ENCODE results near the gene LDLRAD3. TPM values are rescaled to one million over a fixed set of nuclear protein-coding genes. Genes with fewer than 3 reads are reported as not detected.

The LDLRAD3 gene
- total and polyA plus RNA-seq, 4 donors, result 2.2 to 14.3 (median 9.9) TPM

GRCh38 chr11:36093548-36093947 lies 149.7 kb downstream of the LDLRAD3 start:
- H3K36me3 ChIP-seq (ENCODE audit: control insufficient read depth in 4 of 4, insufficient read depth in 4 of 4, low read length in 4 of 4), result peaks cover 0 to 11% (median 2%) of the 10 kb centered on the region in 4 donors
- 93 to 99% methylated on average over 4 of the region's 4 CpGs for WGBS, 2 donors
- no peak overlapping the region for H3K4me3 ChIP-seq
- peaks cover 0 to 5% (median 2%) of the 10 kb centered on the region in 4 donors for H3K9me3 ChIP-seq (ENCODE audit: control insufficient read depth in 4 of 4, insufficient read depth in 3 of 4, low read length in 3 of 4)
- no peak overlapping the region for H3K27ac ChIP-seq (ENCODE audit: low read depth in 1 of 2, low read length in 1 of 2)
- no peak overlapping the region for H3K9ac ChIP-seq (ENCODE audit: insufficient read depth in 1 of 2, low read length in 2 of 2)
- H3K27me3 ChIP-seq (ENCODE audit: control insufficient read depth in 3 of 3, insufficient read depth in 3 of 3, low read length in 2 of 3), result no peaks in the 10 kb centered on the region
- ATAC-seq (ENCODE audit: insufficient read depth, low FRiP score), result no peak
- no peak for DNase-seq
- peaks cover 0 to 23% (median 4%) of the 10 kb centered on the region in 5 donors for H3K4me1 ChIP-seq (ENCODE audit: control insufficient read depth in 5 of 5, insufficient read depth in 5 of 5, low read length in 5 of 5)
- TF ChIP-seq CTCF (IDR thresholded peaks at IDR 0.05; ENCODE audit: control extremely low read depth, extremely low read depth), result no peak

DNA sequence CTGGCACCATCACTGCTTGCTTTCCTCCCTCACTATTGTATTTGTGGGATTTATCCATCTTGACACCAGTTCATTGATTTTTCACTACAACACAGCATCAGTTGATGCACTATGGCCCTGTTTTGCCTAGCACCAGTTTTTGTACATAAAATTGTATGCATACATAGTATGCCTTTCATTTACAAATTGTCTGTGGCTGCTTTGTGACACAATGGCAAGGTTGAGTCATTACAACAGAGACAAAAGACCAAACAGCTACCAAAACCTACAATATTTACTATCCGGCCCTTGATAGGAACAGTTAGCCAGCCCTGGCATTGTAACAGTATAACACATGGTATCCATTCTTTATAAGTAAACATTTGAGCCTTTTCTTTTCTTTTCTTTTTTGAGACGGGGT lies 150.3 kb downstream of the LDLRAD3 start:
- ATAC-seq (ENCODE audit: insufficient read depth, low FRiP score), result no peak
- Histone ChIP-seq H3K9me3 (ENCODE audit: control insufficient read depth in 4 of 4, insufficient read depth in 3 of 4, low read length in 3 of 4) (peaks cover 0 to 5% (median 2%) of the 10 kb centered on the region in 4 donors), H3K36me3 (ENCODE audit: control insufficient read depth in 4 of 4, insufficient read depth in 4 of 4, low read length in 4 of 4) (peaks cover 0 to 11% (median 4%) of the 10 kb centered on the region in 4 donors), H3K4me3 (no peak overlapping the region), H3K9ac (ENCODE audit: insufficient read depth in 1 of 2, low read length in 2 of 2) (no peak overlapping the region), H3K27me3 (ENCODE audit: control insufficient read depth in 3 of 3, insufficient read depth in 3 of 3, low read length in 2 of 3) (no peaks in the 10 kb centered on the region), H3K4me1 (ENCODE audit: control insufficient read depth in 5 of 5, insufficient read depth in 5 of 5, low read length in 5 of 5) (peaks cover 0 to 17% (median 2%) of the 10 kb centered on the region in 5 donors), H3K27ac (ENCODE audit: low read depth in 1 of 2, low read length in 1 of 2) (no peak overlapping the region)
- DNase-seq, result no peak
- 97% methylated on average over 2 of the region's 2 CpGs for WGBS, 2 donors
- no peak for TF ChIP-seq CTCF (IDR thresholded peaks at IDR 0.05; ENCODE audit: control extremely low read depth, extremely low read depth)

- DNase-seq, result no peak
- 84 to 85% methylated on average over 8 of the region's 8 CpGs for WGBS, 2 donors
- no peak for TF ChIP-seq CTCF (IDR thresholded peaks at IDR 0.05; ENCODE audit: control extremely low read depth, extremely low read depth)
- Histone ChIP-seq H3K9ac (ENCODE audit: insufficient read depth in 1 of 2, low read length in 2 of 2) (no peak overlapping the region), H3K4me1 (ENCODE audit: control insufficient read depth in 5 of 5, insufficient read depth in 5 of 5, low read length in 5 of 5) (peaks cover 0 to 17% (median 2%) of the 10 kb centered on the region in 5 donors), H3K36me3 (ENCODE audit: control insufficient read depth in 4 of 4, insufficient read depth in 4 of 4, low read length in 4 of 4) (peaks cover 0 to 11% (median 4%) of the 10 kb centered on the region in 4 donors), H3K27ac (ENCODE audit: low read depth in 1 of 2, low read length in 1 of 2) (no peak overlapping the region), H3K27me3 (ENCODE audit: control insufficient read depth in 3 of 3, insufficient read depth in 3 of 3, low read length in 2 of 3) (no peaks in the 10 kb centered on the region), H3K9me3 (ENCODE audit: control insufficient read depth in 4 of 4, insufficient read depth in 3 of 4, low read length in 3 of 4) (peaks cover 0 to 5% (median 2%) of the 10 kb centered on the region in 4 donors), H3K4me3 (no peak overlapping the region)
- ATAC-seq (ENCODE audit: insufficient read depth, low FRiP score), result no peak
These were observed 151.9 kb downstream of the LDLRAD3 start for GRCh38 chr11:36095716-36096115.

- peaks cover 0 to 9% (median 0%) of the 10 kb centered on the region in 5 donors for H3K4me1 ChIP-seq (ENCODE audit: control insufficient read depth in 5 of 5, insufficient read depth in 5 of 5, low read length in 5 of 5)
- H3K27me3 ChIP-seq (ENCODE audit: control insufficient read depth in 3 of 3, insufficient read depth in 3 of 3, low read length in 2 of 3), result no peaks in the 10 kb centered on the region
- peaks cover 0 to 11% (median 4%) of the 10 kb centered on the region in 4 donors for H3K36me3 ChIP-seq (ENCODE audit: control insufficient read depth in 4 of 4, insufficient read depth in 4 of 4, low read length in 4 of 4)
- H3K9me3 ChIP-seq (ENCODE audit: control insufficient read depth in 4 of 4, insufficient read depth in 3 of 4, low read length in 3 of 4), result peaks cover 0 to 5% (median 2%) of the 10 kb centered on the region in 4 donors
- no peak overlapping the region for H3K4me3 ChIP-seq
- ATAC-seq (ENCODE audit: insufficient read depth, low FRiP score), result no peak
- TF ChIP-seq CTCF (IDR thresholded peaks at IDR 0.05; ENCODE audit: control extremely low read depth, extremely low read depth), result no peak
- no peak overlapping the region for H3K9ac ChIP-seq (ENCODE audit: insufficient read depth in 1 of 2, low read length in 2 of 2)
- 81 to 87% methylated on average over 6 of the region's 6 CpGs for WGBS, 2 donors
- H3K27ac ChIP-seq (ENCODE audit: low read depth in 1 of 2, low read length in 1 of 2), result no peak overlapping the region
- DNase-seq, result no peak
These were observed 153.4 kb downstream of the LDLRAD3 start for GRCh38 chr11:36097219-36097650.

Data from lung (tissue), 12 donors.